Measurements from ENCODE around the gene OR8B2. TPM values are rescaled to one million over a fixed set of nuclear protein-coding genes. Genes with fewer than 3 reads are reported as not detected.
A peak's percentile ranks its signal among the peaks of the same experiment; 100 is the strongest.
"Not testable (repeated sequence)": the region's sequence is repeated elsewhere in the genome, so short reads cannot be mapped to it uniquely, and the experiment has no call there.

Gene OR8B2
- total RNA-seq, result under 1 TPM in 1 of 8 experiments, not detected in 7; 0.66 TPM

DNA sequence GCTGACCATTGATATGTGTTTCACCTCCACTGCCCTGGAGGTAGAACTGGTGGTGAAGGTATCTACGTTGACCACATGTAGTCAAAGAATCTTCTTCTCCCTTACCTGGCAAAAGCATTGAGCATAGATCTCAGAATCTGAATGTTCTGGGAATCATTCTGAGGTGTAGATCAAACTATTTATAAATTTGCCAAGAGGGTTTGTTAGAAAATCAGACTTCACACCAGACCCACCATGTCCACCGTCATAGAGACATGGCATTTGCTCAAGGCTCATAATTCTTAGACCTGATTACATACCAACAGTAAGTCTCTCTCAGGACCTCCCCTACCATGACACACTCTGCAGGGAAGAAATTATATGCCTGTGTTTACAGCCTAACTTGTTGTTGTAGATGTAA lies at the start of gene OR8B2:
Gene OR8B2, minus strand, starts transcription at position 101 of the 400 bp plus-strand sequence. CDS start 1,156 bp downstream, outside the sequence.
- 37 to 100% (median 82%) methylated on average over 1 to 2 of the region's 2 CpGs; no CpG with 5 or more reads in 2 of the 10 experiments for WGBS, 10 experiments
- Histone ChIP-seq H3K27ac (no peak within 1 kb of the TSS), H3K4me3 (no peak within 1 kb of the TSS), H3K4me1 (replicated peaks in 1 of 2) (no peaks in the 10 kb centered on the region)
- in situ Hi-C loops (cut with MboI; ENCODE audit: low pct_unique_long_range_greater_than_20kb in 2 of 9, low sequenced_read_pairs in 9 of 9, unreplicated experiment in 9 of 9), result no loop called here
- ATAC-seq (replicated peaks in 6 of 8), result no peak

- in situ Hi-C loops (cut with MboI; ENCODE audit: low pct_unique_long_range_greater_than_20kb in 2 of 9, low sequenced_read_pairs in 9 of 9, unreplicated experiment in 9 of 9), result no loop called here
- ATAC-seq (replicated peaks in 6 of 8), result no peak
- H3K27ac ChIP-seq, result no peak overlapping the region
Observed at GRCh38 chr11:124429599-124429998, 45.3 kb upstream of the OR8B2 start.

DNA sequence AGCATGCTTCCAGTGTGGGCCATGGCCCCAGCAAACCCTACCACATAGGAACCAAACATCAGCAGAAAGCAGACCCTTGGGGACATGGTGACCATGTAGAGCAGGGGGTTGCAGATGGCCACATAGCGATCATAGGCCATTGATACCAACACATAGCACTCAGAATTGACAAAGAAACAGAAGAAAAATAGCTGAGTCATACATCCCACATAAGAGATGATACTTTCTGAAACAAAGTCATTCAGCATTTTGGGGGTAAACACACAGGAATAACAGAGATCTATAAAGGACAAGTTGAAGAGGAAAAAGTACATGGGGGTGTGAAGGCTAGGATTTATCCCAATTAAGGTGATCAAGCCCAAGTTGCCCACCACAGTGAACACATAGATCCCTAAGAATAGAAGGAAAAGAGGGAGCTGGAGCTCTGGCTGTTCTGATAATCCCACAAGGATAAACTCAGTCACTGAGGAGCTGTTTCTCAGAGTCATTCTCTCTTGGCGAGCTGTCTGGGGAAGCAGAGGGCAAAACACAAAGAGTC lies 40.2 kb upstream of the OR8B2 start, which contains the start of gene OR8B4:
Gene OR8B4, minus strand, starts transcription at position 488 of the 538 bp plus-strand sequence. Its CDS starts 0 bp downstream, at position 488.
- in situ Hi-C loops (cut with MboI; ENCODE audit: low pct_unique_long_range_greater_than_20kb in 2 of 9, low sequenced_read_pairs in 9 of 9, unreplicated experiment in 9 of 9), result loop anchor here in 7 of 9 experiments (25.0 kb wide), 3 partner anchors 163 to 413 kb away; partner anchors contain the start of genes ESAM (in 2 of the 7) and VSIG2 (in 2 of the 7)

More at GRCh38 chr11:124429599-124429998, 45.3 kb upstream of the OR8B2 start:
- Histone ChIP-seq H3K4me1 (replicated peaks in 1 of 2) (no peaks in the 10 kb centered on the region), H3K4me3 (no peak overlapping the region)
- WGBS, 10 experiments, result 5 to 83% (median 57%) methylated on average over 2 of the region's 2 CpGs

DNA sequence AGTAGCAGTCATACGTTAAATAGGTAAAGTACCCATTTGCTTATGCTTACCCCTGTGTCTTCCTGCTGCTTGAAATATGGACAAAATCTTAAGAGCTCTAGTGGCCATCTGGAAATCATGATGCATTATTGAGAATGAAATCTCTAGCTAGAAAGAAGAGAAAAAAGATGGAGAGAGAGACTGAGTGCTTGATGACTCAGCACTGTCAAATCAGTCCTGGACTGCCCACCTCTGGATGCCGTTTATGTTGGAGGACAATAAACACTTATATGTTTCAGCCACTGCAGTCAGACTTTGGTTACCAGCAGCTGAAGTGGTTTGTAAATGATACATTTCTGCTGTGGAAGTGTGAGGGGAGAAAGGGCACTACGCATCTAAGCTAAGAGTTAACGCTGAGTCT lies 36.7 kb upstream of the OR8B2 start:
- no peak overlapping the region for H3K27ac ChIP-seq
- in situ Hi-C loops (cut with MboI; ENCODE audit: low pct_unique_long_range_greater_than_20kb in 2 of 9, low sequenced_read_pairs in 9 of 9, unreplicated experiment in 9 of 9), result loop anchor here in 7 of 9 experiments (25.0 kb wide), 3 partner anchors 166 to 416 kb away; partner anchors contain the start of genes ESAM (in 2 of the 7) and VSIG2 (in 2 of the 7)

More for the DNA sequence above, 40.2 kb upstream of the OR8B2 start, which contains the start of gene OR8B4:
- H3K4me1 ChIP-seq (replicated peaks in 1 of 2), result no peaks in the 10 kb centered on the region
- H3K4me3 ChIP-seq, result no peak within 1 kb of the TSS
- no peak within 1 kb of the TSS for H3K27ac ChIP-seq
- no peak for ATAC-seq (replicated peaks in 6 of 8)
- WGBS, 10 experiments, result 0 to 100% (median 83%) methylated on average over 1 to 2 of the region's 2 CpGs; no CpG with 5 or more reads in 3 of the 10 experiments

GRCh38 chr11:124415356-124415923 lies 31.1 kb upstream of the OR8B2 start:
- no peak overlapping the region for H3K4me3 ChIP-seq
- WGBS, 10 experiments, result 0 to 28% (median 18%) methylated on average over 4 to 5 of the region's 5 CpGs
- no peaks in the 10 kb centered on the region for H3K4me1 ChIP-seq (replicated peaks in 1 of 2)
- no peak for ATAC-seq (replicated peaks in 6 of 8)
- in situ Hi-C loops (cut with MboI; ENCODE audit: low pct_unique_long_range_greater_than_20kb in 2 of 9, low sequenced_read_pairs in 9 of 9, unreplicated experiment in 9 of 9), result loop anchor here in 7 of 9 experiments (10.0 to 25.0 kb wide), 5 partner anchors 159 to 422 kb away; partner anchors contain the start of genes ESAM (in 2 of the 7) and VSIG2 (in 2 of the 7)
- no peak overlapping the region for H3K27ac ChIP-seq

More for the DNA sequence above, 36.7 kb upstream of the OR8B2 start:
- 0 to 100% (median 83%) methylated on average over 1 to 4 of the region's 4 CpGs; no CpG with 5 or more reads in 1 of the 10 experiments for WGBS, 10 experiments
- no peak overlapping the region for H3K4me3 ChIP-seq
- no peaks in the 10 kb centered on the region for H3K4me1 ChIP-seq (replicated peaks in 1 of 2)
- ATAC-seq (replicated peaks in 6 of 8), result no peak

- Histone ChIP-seq H3K4me1 (replicated peaks in 1 of 2) (no peaks in the 10 kb centered on the region), H3K4me3 (no peak overlapping the region), H3K27ac (no peak overlapping the region)
- WGBS, 10 experiments, result 55 to 91% (median 77%) methylated on average over 2 to 7 of the region's 7 CpGs
- in situ Hi-C loops (cut with MboI; ENCODE audit: low pct_unique_long_range_greater_than_20kb in 2 of 9, low sequenced_read_pairs in 9 of 9, unreplicated experiment in 9 of 9), result loop anchor here in 7 of 9 experiments (10.0 to 25.0 kb wide), 5 partner anchors 165 to 427 kb away; partner anchors contain the start of genes ESAM (in 2 of the 7) and VSIG2 (in 2 of the 7)
- no peak for ATAC-seq (replicated peaks in 6 of 8)
Observed at GRCh38 chr11:124409906-124410305, 25.6 kb upstream of the OR8B2 start.

- no peak overlapping the region for H3K4me3 ChIP-seq
- no peaks in the 10 kb centered on the region for H3K4me1 ChIP-seq (replicated peaks in 1 of 2)
- in situ Hi-C loops (cut with MboI; ENCODE audit: low pct_unique_long_range_greater_than_20kb in 2 of 9, low sequenced_read_pairs in 9 of 9, unreplicated experiment in 9 of 9), result loop anchor here in 7 of 9 experiments (25.0 kb wide), 3 partner anchors 182 to 432 kb away; partner anchors contain the start of genes ESAM (in 2 of the 7) and VSIG2 (in 2 of the 7)
- no peak overlapping the region for H3K27ac ChIP-seq
- ATAC-seq (replicated peaks in 6 of 8), result no peak
- 0 to 100% (median 34%) methylated on average over 1 to 2 of the region's 2 CpGs; no CpG with 5 or more reads in 2 of the 10 experiments for WGBS, 10 experiments
Observed at GRCh38 chr11:124405581-124405980, 21.3 kb upstream of the OR8B2 start.

DNA sequence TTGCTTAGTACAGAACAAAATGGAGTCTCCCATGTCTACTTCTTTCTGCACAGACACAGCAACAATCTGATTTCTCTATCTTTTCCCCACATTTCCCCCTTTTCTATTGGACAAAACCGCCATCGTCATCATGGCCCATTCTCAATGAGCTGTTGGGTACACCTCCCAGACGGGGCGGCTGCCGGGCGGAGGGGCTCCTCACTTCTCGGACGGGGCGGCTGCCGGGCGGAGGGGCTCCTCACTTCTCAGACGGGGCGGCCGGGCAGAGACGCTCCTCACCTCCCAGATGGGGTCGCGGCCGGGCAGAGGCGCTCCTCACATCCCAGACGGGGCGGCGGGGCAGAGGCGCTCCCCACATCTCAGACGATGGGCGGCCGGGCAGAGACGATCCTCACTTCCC lies 18.9 kb upstream of the OR8B2 start:
- no CpG with 5 or more reads among the region's 27 CpGs for WGBS, 10 experiments
- in situ Hi-C loops (cut with MboI; ENCODE audit: low pct_unique_long_range_greater_than_20kb in 2 of 9, low sequenced_read_pairs in 9 of 9, unreplicated experiment in 9 of 9), result loop anchor here in 7 of 9 experiments (25.0 kb wide), 3 partner anchors 184 to 434 kb away; partner anchors contain the start of genes ESAM (in 2 of the 7) and VSIG2 (in 2 of the 7)
- H3K4me3 ChIP-seq; ATAC-seq (replicated peaks in 6 of 8); H3K4me1 ChIP-seq (replicated peaks in 1 of 2); H3K27ac ChIP-seq: not testable (repeated sequence)

- 0 to 69% (median 53%) methylated on average over 3 to 7 of the region's 8 CpGs for WGBS, 10 experiments
- in situ Hi-C loops (cut with MboI; ENCODE audit: low pct_unique_long_range_greater_than_20kb in 2 of 9, low sequenced_read_pairs in 9 of 9, unreplicated experiment in 9 of 9), result loop anchor here in 7 of 9 experiments (25.0 kb wide), 3 partner anchors 185 to 435 kb away; partner anchors contain the start of genes ESAM (in 2 of the 7) and VSIG2 (in 2 of the 7)
- no peak overlapping the region for H3K4me3 ChIP-seq
- H3K27ac ChIP-seq, result no peak overlapping the region
- peak in 4 of 8 experiments; percentile 38 to 98 (median 90) for ATAC-seq (replicated peaks in 6 of 8)
- no peaks in the 10 kb centered on the region for H3K4me1 ChIP-seq (replicated peaks in 1 of 2)
Observed at GRCh38 chr11:124402326-124402922, 18.1 kb upstream of the OR8B2 start.

DNA sequence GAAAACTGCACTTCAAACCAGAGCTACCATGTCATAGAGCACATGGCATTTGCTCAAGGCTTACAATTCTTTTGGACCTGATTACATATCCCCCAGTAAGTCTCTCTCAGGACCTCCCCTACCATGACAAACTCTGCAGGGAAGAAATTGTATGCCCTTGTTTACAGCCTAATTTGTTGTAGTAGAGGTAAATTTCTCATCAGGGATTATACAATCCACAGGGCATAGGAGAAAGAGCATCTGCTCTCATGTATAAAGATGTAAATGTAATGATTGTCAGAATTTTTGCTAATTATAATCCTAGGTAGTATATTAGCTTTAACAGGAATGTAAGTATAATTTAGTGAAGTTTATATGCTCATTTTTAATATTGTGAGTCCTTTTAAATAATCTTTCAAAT lies 14.6 kb upstream of the OR8B2 start, which contains the start of gene OR8B3:
Gene OR8B3, minus strand, starts transcription at position 101 of the 400 bp plus-strand sequence. CDS start 1,673 bp downstream, outside the sequence.
- no peaks in the 10 kb centered on the region for H3K4me1 ChIP-seq (replicated peaks in 1 of 2)
- ATAC-seq (replicated peaks in 6 of 8), result no peak
- in situ Hi-C loops (cut with MboI; ENCODE audit: low pct_unique_long_range_greater_than_20kb in 2 of 9, low sequenced_read_pairs in 9 of 9, unreplicated experiment in 9 of 9), result no loop called here
- no peak within 1 kb of the TSS for H3K4me3 ChIP-seq
- no peak within 1 kb of the TSS for H3K27ac ChIP-seq

- H3K4me3 ChIP-seq; in situ Hi-C loops (cut with MboI; ENCODE audit: low pct_unique_long_range_greater_than_20kb in 2 of 9, low sequenced_read_pairs in 9 of 9, unreplicated experiment in 9 of 9); ATAC-seq (replicated peaks in 6 of 8); H3K4me1 ChIP-seq (replicated peaks in 1 of 2); H3K27ac ChIP-seq: not testable (repeated sequence)
- WGBS, 10 experiments, result 14 to 80% methylated on average over 1 of the region's 4 CpGs; no CpG with 5 or more reads in 8 of the 10 experiments
Observed at GRCh38 chr11:124396847-124397246, 12.5 kb upstream of the OR8B2 start.

DNA sequence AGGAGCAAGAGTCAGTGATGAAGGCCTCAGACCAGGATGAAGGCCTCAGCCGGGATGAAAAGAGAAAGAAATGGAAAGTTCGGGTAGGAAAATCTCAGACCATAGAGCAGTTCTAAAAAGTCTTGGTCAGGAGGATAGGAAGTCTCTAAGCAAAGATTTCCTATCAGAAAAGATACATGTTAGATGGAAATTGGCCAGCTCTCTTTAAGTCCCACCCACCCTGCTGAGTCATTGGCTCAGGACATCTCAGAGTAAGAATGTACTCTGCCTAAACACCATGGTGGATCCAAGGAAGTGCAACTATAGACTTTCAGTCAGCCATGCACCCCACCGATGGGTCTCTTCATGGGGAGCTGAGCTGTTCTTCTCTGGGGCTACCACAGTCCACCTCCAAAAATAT lies 10.1 kb upstream of the OR8B2 start:
- WGBS, 10 experiments, result 25 to 100% (median 86%) methylated on average over 2 to 3 of the region's 3 CpGs; no CpG with 5 or more reads in 2 of the 10 experiments
- Histone ChIP-seq H3K4me1 (replicated peaks in 1 of 2) (no peaks in the 10 kb centered on the region), H3K4me3 (no peak overlapping the region), H3K27ac (no peak overlapping the region)
- in situ Hi-C loops (cut with MboI; ENCODE audit: low pct_unique_long_range_greater_than_20kb in 2 of 9, low sequenced_read_pairs in 9 of 9, unreplicated experiment in 9 of 9), result no loop called here
- peak in 1 of 8 experiments; percentile 29 for ATAC-seq (replicated peaks in 6 of 8)

Measured in motor neuron (in vitro differentiated cells).